Transverse colon (tissue), 4 donors: ENCODE results near the gene TCFL5.

Experiments
- CTCF ChIP-seq, 5 experiments: fragments of 200-600 bp in 3 of 5; fragments of 450-650 bp in 2 of 5; sonication (generic) in 3 of 5; IDR thresholded peaks; 1 replicate in 2 of 5; 2 replicates in 3 of 5; pipeline ENCODE4 v1.5.1; 2016 to 2017; ENCODE audit warnings: antibody characterized with exemption in 5 of 5, inconsistent platforms in 3 of 5, mild to moderate bottlenecking in 2 of 5, moderate library complexity in 1 of 5
- POLR2A ChIP-seq: fragments of 450-650 bp; IDR thresholded peaks from one replicate; pipeline ENCODE4 v1.6.1; 2016; ENCODE audit warnings: antibody characterized with exemption, mild to moderate bottlenecking, moderate library complexity
- POLR2AphosphoS5 ChIP-seq, 3 donors: sonication (generic); formaldehyde crosslinking; IDR thresholded peaks; one replicate each; pipeline ENCODE4 v1.6.1; 2016; ENCODE audit warnings: antibody characterized with exemption in 3 of 3

DNA sequence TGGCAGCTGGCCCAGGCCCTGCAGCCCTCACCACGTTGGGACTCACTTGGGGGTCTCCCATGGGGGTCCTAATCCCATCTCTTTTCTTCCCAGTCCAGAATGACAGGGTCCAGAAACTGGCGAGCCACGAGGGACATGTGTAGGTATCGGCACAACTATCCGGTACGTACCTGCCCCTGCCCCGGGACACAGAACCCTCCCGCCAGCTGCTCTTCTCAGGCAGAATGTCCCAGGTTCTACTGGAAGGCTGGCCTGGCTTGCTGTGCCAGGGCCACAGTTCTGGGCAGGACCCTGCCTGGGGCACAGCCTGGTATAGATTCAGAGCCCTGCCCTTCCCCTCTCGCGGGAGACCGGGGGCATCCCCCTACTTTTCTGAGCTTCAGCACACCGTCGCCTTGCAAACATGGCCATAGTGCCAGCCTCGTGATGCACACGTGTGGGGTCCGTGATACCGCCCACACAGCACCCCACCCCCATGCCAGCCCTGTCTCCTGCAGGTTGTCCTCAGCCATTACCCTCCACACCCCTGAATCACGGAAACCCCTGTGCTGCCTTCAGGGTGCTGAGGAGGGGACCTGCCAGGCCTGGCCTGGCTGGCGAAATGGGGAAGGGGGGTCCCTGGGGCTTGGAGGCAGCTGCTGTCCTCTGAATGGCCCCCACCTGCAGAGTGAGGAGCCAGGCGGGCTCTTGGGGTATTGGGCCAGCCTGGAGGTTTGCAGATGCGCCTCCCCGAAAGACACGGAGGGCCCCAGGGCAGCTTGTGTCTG lies 54.0 kb downstream of the TCFL5 start:
- TF ChIP-seq POLR2A (no peak), CTCF (IDR thresholded peaks at IDR 0.05) (no peak), POLR2AphosphoS5 (IDR thresholded peaks at IDR 0.05) (no peak)
